Liver (tissue), 9 donors: ENCODE data around the gene CD46. TPM values are rescaled to one million over a fixed set of nuclear protein-coding genes. Genes with fewer than 3 reads are reported as not detected.
"Not testable (repeated sequence)": the region's sequence is repeated elsewhere in the genome, so short reads cannot be mapped to it uniquely, and the experiment has no call there.

Experiments used
- DNase-seq: peaks from one replicate; pipeline ENCODE4 v3.0.0-alpha.2; 2017; ENCODE audit warnings: low spot score
- H3K27ac ChIP-seq, 2 donors: one replicate each; pipeline ENCODE4 v1.7.0; 2013; ENCODE audit warnings: inconsistent platforms in 2 of 2, low read length in 2 of 2, control low read depth in 1 of 2, low read depth in 1 of 2, mild to moderate bottlenecking in 1 of 2
- H3K27me3 ChIP-seq, 4 donors: one replicate each; pipeline versions ENCODE4 v1.6.1 to v1.7.0; 2013; ENCODE audit warnings: low read length in 3 of 4, inconsistent platforms in 1 of 4, mild to moderate bottlenecking in 1 of 4, moderate library complexity in 1 of 4; ENCODE audit not compliant: control insufficient read depth in 4 of 4, insufficient read depth in 4 of 4
- H3K36me3 ChIP-seq, 4 donors: one replicate each; pipeline versions ENCODE4 v1.6.1 to v1.7.0; 2013; ENCODE audit warnings: low read length in 3 of 4, mild to moderate bottlenecking in 3 of 4, low read depth in 1 of 4, moderate library complexity in 1 of 4; ENCODE audit not compliant: control insufficient read depth in 4 of 4, insufficient read depth in 3 of 4
- H3K4me1 ChIP-seq, 4 donors: one replicate each; pipeline versions ENCODE4 v1.6.1 to v1.7.0; 2013; ENCODE audit warnings: low read length in 3 of 4, mild to moderate bottlenecking in 3 of 4, moderate library complexity in 1 of 4; ENCODE audit not compliant: control insufficient read depth in 4 of 4, insufficient read depth in 4 of 4
- H3K4me3 ChIP-seq, 3 donors: one replicate each; pipeline versions ENCODE4 v1.6.1 to v1.7.0; 2013; ENCODE audit warnings: low read length in 3 of 3, control low read depth in 1 of 3, low read depth in 1 of 3, mild to moderate bottlenecking in 1 of 3
- H3K9ac ChIP-seq, 2 donors: one replicate each; pipeline ENCODE4 v1.7.0; 2013; ENCODE audit warnings: low read length in 2 of 2, mild to moderate bottlenecking in 2 of 2, moderate library complexity in 2 of 2, control low read depth in 1 of 2, low read depth in 1 of 2
- H3K9me3 ChIP-seq, 4 donors: one replicate each; pipeline versions ENCODE4 v1.6.1 to v1.7.0; 2013; ENCODE audit warnings: low read length in 3 of 4; ENCODE audit not compliant: control insufficient read depth in 4 of 4
- ATF3 ChIP-seq: IDR thresholded peaks from 2 replicates; pipeline ENCODE4 v1.6.1; 2016; ENCODE audit warnings: antibody characterized with exemption
- EGR1 ChIP-seq, 2 donors: IDR thresholded peaks; 2 replicates each; pipeline ENCODE4 v1.6.1; 2016 to 2018; ENCODE audit warnings: antibody characterized with exemption in 2 of 2, low read depth in 2 of 2
- FOXA1 ChIP-seq: IDR thresholded peaks from 2 replicates; pipeline ENCODE4 v1.6.1; 2016; ENCODE audit warnings: antibody characterized with exemption
- FOXA2 ChIP-seq: IDR thresholded peaks from 2 replicates; pipeline ENCODE4 v1.6.1; 2016; ENCODE audit warnings: antibody characterized with exemption
- HNF4A ChIP-seq, 2 donors: conservative IDR thresholded peaks; 2 replicates each; pipeline ENCODE4 v1.6.1; 2016; ENCODE audit warnings: antibody characterized with exemption in 2 of 2, mild to moderate bottlenecking in 2 of 2
- HNF4G ChIP-seq: IDR thresholded peaks from 2 replicates; pipeline ENCODE4 v1.6.1; 2016; ENCODE audit warnings: antibody characterized with exemption
- JUND ChIP-seq, 2 donors: IDR thresholded peaks; 2 replicates each; pipeline ENCODE4 v1.6.1; 2016; ENCODE audit warnings: antibody characterized with exemption in 2 of 2
- MAX ChIP-seq: IDR thresholded peaks from 2 replicates; pipeline ENCODE4 v1.6.1; 2016; ENCODE audit warnings: antibody characterized with exemption
- NR2F2 ChIP-seq: IDR thresholded peaks from 2 replicates; pipeline ENCODE4 v1.6.1; 2016; ENCODE audit warnings: antibody characterized with exemption
- RAD21 ChIP-seq, 2 donors: IDR thresholded peaks; 2 replicates each; pipeline ENCODE4 v1.6.1; 2016; ENCODE audit warnings: antibody characterized with exemption in 2 of 2, mild to moderate bottlenecking in 2 of 2
- REST ChIP-seq: IDR thresholded peaks from 2 replicates; pipeline ENCODE4 v1.6.1; 2016; ENCODE audit warnings: antibody characterized with exemption, mild to moderate bottlenecking
- RXRA ChIP-seq, 2 donors: IDR thresholded peaks; 2 replicates each; pipeline ENCODE4 v1.6.1; 2017 to 2018; ENCODE audit warnings: antibody characterized with exemption in 2 of 2, mild to moderate bottlenecking in 1 of 2
- SP1 ChIP-seq: IDR thresholded peaks from 2 replicates; pipeline ENCODE4 v1.6.1; 2018; ENCODE audit warnings: antibody characterized with exemption, mild to moderate bottlenecking
- TAF1 ChIP-seq: conservative IDR thresholded peaks from 2 replicates; pipeline ENCODE4 v1.6.1; 2016; ENCODE audit warnings: antibody characterized with exemption, mild to moderate bottlenecking
- YY1 ChIP-seq: IDR thresholded peaks from 2 replicates; pipeline ENCODE4 v1.6.1; 2016; ENCODE audit warnings: antibody characterized with exemption, mild to moderate bottlenecking
- ZBTB33 ChIP-seq: IDR thresholded peaks from 2 replicates; pipeline ENCODE4 v1.6.1; 2016; ENCODE audit warnings: antibody characterized with exemption
- WGBS: extraction: QIAGEN DNeasy Blood & Tissue Kit; methylation state at CpG from one replicate; pipeline ENCODE4 v1.1.7; 2013; 5-methylcytosine and 5-hydroxymethylcytosine counted together
- polyA plus RNA-seq, 2 donors: library from polyadenylated mRNA; stranded (reverse) in 1 of 2; unstranded in 1 of 2; fragments of 200-250 nt in 1 of 2; fragments of >200 nt in 1 of 2; fragmentation: Nextera tagmentation in 1 of 2; extraction: Ambion mirVana in 1 of 2; gene quantifications; one replicate each; pipeline versions ENCODE4 v1.2.1 to v1.2.3, GENCODE V29; 2013 to 2015
- total RNA-seq, 2 donors: library from RNA; depleted of rRNA; stranded (reverse); fragments of >200 nt; gene quantifications; one replicate each; pipeline ENCODE4 v1.2.3, GENCODE V29; 2014
- donor health status: healthy.
- donor health status: healthy.
- donor health status: healthy.
- donor health status: healthy.
- donor health status: healthy.

Gene CD46
- total and polyA plus RNA-seq, 4 donors: 71.3 to 177 (median 121) TPM

- H3K9ac ChIP-seq, H3K4me3 ChIP-seq, DNase-seq, H3K36me3 ChIP-seq, H3K4me1 ChIP-seq, H3K27me3 ChIP-seq, H3K27ac ChIP-seq, H3K9me3 ChIP-seq: not testable (repeated sequence)
- TF ChIP-seq REST: peak; percentile 19
- 80% methylated on average over 8 of the region's 8 CpGs for WGBS
Measured at GRCh38 chr1:207737503-207738157, 14.2 kb upstream of the CD46 start.

GRCh38 chr1:207738158-207738659 lies 13.6 kb upstream of the CD46 start:
- not testable (repeated sequence) for H3K9ac ChIP-seq, H3K36me3 ChIP-seq, H3K27me3 ChIP-seq, H3K9me3 ChIP-seq, H3K27ac ChIP-seq, H3K4me1 ChIP-seq, DNase-seq, H3K4me3 ChIP-seq
- 35% methylated on average over 6 of the region's 6 CpGs for WGBS
- peak in 1 of 2 donors; percentile 15 for TF ChIP-seq RXRA (IDR thresholded peaks at IDR 0.05)
- TF ChIP-seq YY1: peak; percentile 63
- peak in 1 of 2 donors; percentile 9 for TF ChIP-seq HNF4A (conservative IDR thresholded peaks at IDR 0.05)
- peak; percentile 51 for TF ChIP-seq SP1

GRCh38 chr1:207740207-207740606 lies 11.6 kb upstream of the CD46 start:
- 91% methylated on average over 2 of the region's 2 CpGs for WGBS
- no peak for DNase-seq
- TF ChIP-seq REST (no peak), HNF4G (no peak), EGR1 (IDR thresholded peaks at IDR 0.05; ENCODE audit: low read depth in 2 of 2) (no peak), ZBTB33 (no peak), JUND (IDR thresholded peaks at IDR 0.05) (no peak), TAF1 (no peak), FOXA1 (no peak), HNF4A (conservative IDR thresholded peaks at IDR 0.05) (no peak), ATF3 (no peak), RXRA (IDR thresholded peaks at IDR 0.05) (no peak), SP1 (no peak), NR2F2 (no peak), MAX (no peak), RAD21 (IDR thresholded peaks at IDR 0.05) (no peak), FOXA2 (no peak)
- Histone ChIP-seq H3K9ac (no peak overlapping the region), H3K36me3 (no peaks in the 10 kb centered on the region), H3K4me1 (peaks cover 0 to 3% (median 2%) of the 10 kb centered on the region in 4 donors), H3K4me3 (no peak overlapping the region), H3K9me3 (no peaks in the 10 kb centered on the region), H3K27ac (no peak overlapping the region), H3K27me3 (no peaks in the 10 kb centered on the region)
